Glomerular endothelial cell (primary cell): ENCODE results near the gene SYNE1. TPM values are rescaled to one million over a fixed set of nuclear protein-coding genes. Genes with fewer than 3 reads are reported as not detected.
"Not testable (repeated sequence)": the region's sequence is repeated elsewhere in the genome, so short reads cannot be mapped to it uniquely, and the experiment has no call there.

ENCODE experiments used
- DNase-seq: peaks from one replicate; pipeline ENCODE4 v3.0.0-alpha.2; 2011; ENCODE audit warnings: low read depth, low spot score; ENCODE audit errors: extremely low read depth
- total RNA-seq: library from RNA; depleted of rRNA; stranded (reverse); fragments of >200 nt; gene quantifications from 2 replicates; pipeline ENCODE4 v1.2.3, GENCODE V29; 2015

The SYNE1 gene
- total RNA-seq, 1 donor from 2014 or later: 91.2 TPM

DNA sequence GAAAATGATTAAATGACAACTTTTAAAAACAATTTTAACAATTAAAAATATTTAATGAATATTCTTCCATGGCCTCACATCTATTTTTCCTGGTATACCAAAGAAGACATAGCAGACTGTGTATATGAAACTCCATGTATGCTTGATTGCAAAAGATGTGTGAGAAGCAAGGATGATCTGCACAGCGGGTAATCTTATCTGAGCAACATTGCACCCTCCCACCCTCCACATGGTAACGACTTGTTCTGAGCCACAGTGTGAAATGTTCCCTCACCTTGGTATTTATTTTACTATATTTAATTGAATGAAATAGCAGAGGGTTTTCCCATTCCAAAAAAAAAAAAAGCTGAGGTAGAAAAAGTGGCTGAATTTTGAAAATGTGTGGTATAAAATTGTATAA is 204.4 kb downstream of the SYNE1 start:
- DNase-seq: no peak

DNA sequence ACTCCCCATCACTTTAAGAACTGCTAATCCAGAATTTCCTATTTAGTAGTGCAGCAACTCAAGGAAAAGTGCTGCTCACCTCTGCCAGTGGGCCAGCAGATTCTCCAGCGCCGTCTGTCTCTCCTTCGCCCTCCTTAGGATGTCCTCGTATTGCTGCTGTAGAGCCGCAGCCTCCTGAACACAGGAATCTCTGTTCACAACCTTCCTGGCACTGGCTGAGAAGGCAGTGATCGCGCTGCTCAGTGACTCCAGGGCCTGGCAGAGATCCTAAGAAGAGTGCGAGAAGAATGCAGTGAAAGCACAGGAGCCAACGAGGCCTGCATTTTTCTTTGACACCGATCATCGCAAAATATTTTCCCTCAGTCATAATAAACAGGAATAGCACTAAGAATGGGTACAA is 209.0 kb downstream of the SYNE1 start:
- no peak for DNase-seq

DNA sequence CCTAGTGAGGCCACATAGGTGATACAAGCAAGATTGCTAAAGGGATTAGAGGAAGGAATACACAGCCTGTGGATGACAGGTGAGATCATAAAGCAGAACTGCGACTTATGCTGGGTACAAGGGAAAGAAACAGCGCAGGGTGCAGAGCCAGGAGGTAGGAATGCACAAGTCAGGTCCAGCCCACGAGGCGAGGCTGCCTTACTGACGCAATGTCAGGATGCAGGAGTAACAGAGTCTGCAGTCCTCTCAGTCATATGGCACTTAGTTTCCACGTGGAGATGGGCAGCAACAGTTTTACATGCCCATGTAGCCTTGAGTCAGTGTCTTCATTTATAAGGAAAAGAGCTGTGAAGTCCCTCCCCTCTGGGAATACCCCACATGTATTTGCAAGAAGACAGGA is 210.9 kb downstream of the SYNE1 start:
- no peak for DNase-seq

DNA sequence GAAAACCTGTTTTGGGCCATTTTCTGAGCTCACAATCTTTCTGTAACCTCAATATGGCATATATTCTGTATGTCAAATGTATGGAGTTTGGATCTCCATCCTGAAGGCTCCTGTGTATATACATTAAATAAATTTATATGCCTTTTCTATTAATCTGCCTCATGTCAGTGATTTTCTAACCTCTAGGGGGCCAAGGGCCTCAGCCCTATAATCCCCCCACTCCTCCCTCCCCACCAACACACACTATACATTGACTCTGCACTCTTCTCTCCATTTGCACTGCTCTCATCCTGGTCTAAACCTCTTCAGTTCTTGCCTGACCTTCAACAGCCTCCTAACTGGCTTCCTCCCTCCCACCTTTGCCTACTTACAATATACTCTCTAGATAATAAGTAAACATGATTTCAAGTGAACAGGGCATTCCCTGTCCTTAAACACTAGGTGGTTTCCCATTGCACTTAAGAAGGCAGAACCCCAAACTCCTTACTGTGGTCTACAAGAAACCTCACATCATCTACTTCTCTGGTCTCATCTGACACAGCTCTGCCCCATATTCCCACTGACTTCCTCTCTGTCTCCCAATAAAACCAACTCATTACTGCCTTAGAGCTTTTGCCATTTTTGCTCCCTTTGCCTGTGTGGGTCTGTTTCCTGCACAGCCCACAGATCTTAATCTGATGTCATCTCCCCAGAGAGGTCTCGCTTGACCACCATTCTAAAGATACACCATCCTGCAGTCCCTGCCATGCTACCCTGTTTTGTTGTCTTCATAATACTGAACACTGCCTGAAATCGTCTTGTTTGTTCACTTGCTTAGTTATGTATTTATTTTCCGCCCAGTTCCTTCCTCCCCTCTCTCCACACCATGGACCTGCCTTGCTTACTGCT is 213.7 kb downstream of the SYNE1 start:
- no peak for DNase-seq

DNA sequence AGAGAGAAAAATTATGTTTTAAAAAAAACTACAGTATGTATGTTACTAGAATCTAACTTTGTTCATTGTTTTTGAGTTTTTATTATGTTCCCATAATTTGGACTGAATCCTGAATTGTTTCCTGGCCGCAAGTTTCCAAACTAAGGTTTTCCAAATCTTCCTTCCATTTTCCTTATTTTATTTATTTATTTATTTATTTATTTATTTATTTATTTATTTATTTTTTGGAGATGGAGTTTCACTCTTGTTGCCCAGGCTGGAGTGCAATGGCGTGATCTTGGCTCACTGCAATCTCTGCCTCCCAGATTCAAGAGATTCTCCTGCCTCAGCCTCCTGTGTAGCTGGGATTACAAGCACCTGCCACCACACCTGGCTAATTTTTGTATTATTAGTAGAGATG is 215.7 kb downstream of the SYNE1 start:
- DNase-seq: not testable (repeated sequence)

DNA sequence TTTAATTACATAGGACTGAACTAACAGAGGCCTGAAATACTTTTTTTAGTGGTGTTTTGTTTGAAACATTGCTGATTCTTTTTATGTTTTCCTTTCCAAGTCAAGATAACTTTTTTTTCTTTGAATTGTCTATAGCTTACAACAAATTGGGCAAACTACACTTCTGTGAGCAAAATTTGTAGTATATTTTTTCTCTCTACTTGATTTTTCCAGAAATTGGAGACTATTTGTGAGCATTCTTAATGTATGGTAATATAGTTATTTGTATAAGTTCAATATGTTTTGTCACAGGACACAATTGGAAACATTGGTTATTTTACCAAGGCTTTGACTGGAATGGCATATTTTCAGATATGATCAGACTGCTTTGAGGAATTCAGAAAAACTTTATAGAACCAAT is 216.5 kb downstream of the SYNE1 start:
- no peak for DNase-seq

DNA sequence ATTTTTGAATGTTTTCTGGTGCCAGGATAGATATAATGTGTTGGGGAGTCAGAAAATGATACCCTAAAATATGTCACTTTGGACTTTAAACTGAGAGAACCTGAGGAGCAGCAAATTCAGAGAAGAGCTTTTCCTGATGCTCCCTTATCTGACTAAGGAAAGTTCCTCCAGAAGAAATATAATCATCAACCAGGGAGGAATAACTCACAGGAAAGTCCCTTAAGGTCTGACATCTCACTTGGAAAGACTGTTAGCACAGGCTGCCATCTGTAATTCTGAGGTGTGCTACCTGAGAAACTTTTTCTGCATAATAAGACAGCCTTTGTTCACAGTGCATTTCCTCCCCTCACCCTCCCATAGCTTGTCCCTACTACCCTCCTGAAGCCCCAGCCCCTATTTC is 218.6 kb downstream of the SYNE1 start:
- DNase-seq: no peak

DNA sequence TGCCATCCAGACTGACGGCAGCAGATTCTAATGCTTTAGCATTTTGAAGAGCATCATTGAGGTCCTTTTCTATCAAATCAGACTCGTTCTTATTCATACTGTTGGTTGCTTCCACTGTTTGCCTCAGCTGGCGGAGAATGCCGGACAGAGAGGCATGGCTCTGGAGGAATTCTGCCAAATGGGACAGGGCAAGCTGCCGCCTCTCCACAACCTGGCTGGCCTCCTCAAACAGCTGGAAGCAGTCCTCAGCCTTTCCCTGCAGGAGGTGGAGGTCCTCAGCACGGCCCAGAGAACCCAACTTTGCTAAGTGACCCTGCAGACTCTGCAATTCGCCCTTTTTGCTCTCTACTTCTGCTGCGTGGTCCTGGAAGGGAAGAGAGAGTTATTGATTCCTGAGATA is 220.5 kb downstream of the SYNE1 start:
- DNase-seq: no peak

DNA sequence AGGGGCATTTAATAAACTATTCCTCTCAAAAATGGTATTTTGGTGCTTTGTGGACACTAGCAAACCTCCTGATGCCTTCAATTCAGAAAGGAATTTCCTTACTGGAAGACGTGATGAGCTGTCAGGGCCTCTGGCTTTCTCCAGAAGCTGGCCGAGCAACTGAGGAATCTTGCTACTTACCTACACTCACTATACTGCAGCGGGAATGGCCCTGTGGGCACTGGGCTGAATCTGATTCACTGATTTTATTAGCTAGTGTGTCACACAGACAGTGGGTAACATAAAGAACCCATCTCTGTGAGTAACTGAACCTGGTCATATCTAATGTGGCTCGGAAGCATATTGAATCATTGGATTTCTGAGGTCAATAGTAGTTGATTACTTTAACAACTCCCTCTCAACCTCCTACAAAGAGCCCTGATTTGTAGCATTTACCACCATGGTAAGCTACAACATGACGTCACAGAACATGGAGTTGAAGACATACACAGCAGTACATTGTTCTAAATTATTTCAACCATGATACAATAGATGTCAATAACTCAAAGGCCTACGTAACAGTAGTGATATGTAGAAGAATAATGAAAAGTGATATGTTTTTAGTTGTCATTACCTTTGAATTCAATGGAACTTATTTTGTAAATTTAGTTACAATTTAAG is 232.1 kb downstream of the SYNE1 start:
- DNase-seq: no peak

DNA sequence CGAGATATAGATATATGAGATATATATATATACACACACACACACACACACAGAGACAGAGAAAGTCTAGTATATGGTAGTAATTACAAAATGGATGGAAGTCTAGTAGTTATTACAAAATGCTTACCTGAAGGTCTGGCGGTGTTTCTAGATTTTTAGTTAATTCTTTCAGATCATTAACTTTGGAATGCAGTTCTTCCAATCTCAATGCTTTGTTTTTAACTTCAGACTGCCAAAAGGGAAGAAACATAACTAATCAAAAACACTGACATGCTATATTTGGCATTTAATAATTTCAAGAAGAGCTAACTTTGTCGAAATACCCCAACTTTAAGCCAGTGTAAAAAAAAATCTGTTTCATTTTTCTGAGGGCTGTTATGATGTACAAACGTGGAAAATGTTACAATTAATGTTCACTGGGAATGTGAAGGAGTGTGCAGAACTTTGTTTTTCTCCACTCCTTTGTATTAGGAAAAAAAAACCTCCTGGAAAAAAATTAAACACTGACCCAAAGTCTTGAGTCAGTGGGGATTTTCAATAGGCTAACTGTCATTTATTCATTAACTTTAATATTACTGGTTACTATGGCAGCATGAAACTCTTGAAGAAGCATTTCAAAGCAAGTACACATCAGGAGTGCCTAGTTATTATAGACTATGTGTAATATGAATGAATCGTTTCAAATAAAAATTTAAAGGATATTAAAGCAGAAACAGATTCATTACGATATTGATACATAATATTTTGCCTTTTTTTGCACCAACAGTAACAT is 232.9 kb downstream of the SYNE1 start:
- no peak for DNase-seq

DNA sequence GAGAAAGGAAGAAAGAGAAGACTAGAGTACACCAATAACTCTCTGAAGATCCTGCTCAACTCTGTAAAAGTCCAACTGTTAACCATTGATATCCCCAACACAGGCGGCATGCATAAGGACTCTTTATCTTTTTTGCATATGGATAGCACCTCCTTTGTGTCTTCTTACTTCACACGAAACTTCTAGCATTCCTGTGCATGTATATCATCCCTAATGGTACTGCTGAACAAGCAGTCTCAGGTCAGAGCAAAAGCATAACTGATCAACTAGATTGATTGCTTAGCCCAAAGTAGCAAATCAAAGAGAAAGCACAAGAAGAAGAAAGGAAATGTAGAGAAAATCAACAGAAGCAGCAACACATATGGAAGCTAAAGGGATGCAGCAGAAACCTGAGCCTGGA is 234.4 kb downstream of the SYNE1 start:
- no peak for DNase-seq

DNA sequence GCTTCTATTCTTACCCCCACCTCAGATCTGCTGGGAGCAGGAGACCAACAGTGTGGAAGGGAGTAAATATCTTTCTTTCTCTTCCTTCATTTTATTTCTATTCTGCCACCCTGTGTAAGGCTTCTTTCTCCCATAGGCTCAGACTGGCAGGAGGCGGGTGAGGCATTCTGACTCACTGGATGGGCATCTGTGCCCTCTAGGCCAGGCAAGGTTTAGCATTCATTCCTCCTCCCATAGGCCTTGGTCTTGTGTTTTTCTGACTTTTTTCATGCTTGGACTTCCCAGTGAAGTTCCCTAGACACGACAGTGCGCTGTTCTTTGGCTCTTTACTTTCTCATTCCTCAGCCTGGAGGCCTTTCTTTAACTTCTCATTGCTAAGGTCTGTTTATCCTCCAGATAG is 235.2 kb downstream of the SYNE1 start:
- no peak for DNase-seq

DNA sequence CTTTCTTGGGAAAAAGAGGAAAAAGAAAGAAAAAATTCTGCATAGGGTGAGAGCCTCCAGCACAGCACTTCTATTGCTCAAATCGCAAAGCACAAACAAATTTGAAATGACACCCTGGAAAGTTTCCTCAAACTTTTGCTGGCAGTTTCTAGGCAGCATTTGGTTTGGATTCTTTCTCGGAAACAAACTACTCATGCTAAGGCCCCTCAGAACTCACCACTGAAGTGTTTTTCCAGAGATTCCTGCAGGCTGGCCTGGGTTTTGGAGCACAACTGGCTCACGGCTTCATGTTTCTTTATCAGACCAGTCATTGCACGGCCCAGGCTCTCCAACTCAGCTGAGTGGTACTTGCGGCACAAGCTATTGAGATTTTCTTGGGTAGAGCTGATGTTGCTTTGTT is 237.8 kb downstream of the SYNE1 start:
- DNase-seq: no peak

DNA sequence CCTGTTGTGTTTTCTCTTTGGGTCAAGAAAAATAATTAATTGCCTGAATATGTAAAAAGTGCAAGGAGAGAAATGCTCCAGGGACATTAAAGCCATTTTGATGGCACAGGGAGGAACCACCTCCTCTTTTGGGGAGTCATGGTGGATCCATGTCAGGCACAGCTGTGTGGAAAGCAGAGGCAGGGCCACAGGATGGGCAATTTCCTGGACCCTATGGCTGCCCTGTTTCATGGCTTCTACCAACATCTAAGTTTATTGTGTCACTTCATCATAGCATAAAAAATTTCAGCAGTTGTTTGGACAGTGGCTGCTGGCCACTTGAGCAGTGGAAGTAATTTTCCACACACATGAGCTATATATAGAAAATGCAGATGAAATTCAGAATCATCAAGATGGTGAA is 238.2 kb downstream of the SYNE1 start:
- DNase-seq: no peak

DNA sequence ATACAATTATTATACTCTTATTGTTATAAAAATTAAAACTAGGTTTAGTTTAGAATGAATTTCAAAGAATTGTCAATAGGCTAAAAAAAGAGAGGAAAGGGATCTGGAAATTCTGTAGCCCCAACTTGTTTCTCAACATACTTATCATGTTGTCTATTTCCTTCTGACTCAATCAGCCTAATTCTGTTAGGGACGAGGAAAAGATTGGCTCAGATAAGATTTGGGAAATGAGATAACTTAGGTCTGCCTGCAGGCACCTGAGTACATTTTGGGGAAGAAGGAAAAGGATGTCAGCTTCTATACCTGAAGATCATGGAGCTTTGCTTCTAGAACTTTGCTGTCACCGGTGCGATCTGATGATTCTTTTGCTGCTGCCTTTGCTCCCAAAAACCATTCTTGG is 238.8 kb downstream of the SYNE1 start:
- no peak for DNase-seq

DNA sequence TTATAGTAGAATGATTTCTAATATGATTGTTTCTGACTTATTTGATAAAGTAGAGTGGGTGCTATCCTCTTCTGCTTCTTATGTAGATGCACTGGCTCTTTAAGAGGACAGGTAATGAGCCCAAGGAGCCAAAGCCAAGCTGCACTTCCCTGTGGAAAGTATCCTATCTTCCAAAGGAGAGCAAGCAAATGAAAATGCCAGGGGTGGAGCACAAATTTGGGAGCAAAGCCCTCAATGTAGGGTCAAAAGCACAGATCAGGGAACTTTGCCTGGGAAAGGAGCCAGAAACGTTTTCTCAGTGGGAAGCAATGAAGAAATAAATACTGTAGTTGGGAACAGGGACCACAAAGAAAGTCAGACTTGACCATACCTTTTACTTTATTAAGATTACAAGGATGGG is 242.9 kb downstream of the SYNE1 start:
- no peak for DNase-seq

DNA sequence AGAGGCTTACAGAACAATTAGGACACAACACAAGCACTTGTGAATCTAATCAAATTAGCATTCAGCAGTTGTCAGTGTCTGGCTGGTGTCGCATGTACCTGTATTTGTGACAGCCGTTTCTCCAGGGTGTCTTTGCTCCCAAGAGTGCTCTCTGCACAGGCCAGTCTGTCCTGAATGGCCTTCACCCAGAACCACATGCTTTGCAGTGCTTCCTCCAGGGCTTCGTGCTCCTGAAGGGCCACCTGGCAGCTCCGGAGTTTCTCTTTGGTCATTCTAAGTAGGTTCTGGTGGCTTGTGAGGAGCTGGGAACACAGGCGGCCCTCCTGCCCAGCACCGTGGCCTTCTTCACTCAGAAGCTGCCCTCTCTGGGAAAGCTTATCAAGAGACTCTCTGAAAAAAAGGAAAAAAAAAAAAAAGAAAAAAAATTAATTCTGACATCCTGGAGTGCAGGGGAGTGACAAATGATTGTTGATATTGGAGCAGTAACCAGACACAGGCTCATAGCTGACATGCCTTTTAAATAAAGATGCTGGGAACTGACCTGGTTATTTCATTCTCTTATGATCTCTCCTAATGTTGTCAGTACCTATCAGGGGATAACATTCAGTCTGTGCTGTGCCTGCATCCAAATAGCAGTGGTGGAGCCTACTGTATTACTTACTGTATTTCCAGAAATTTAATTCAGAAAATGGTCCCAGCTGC is 245.8 kb downstream of the SYNE1 start:
- no peak for DNase-seq

DNA sequence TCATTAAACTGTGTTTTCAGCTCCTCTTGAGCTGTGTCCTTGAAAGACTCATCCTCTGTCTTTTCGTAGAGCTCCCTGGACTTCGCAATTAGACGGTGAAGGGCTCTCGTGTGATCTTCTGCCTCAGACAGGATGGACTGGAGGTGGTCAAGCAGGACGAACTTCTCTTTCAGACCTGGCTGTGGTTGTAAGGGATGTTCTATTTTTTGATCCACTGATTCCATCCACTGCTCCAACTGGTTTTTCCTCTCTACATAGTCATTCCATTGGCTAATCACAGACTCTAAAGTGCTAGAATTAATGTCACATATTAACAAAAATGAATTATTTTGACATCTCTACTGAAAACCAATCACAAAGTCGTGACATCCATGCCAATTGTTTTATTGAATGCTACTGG is 250.1 kb downstream of the SYNE1 start:
- DNase-seq: no peak

DNA sequence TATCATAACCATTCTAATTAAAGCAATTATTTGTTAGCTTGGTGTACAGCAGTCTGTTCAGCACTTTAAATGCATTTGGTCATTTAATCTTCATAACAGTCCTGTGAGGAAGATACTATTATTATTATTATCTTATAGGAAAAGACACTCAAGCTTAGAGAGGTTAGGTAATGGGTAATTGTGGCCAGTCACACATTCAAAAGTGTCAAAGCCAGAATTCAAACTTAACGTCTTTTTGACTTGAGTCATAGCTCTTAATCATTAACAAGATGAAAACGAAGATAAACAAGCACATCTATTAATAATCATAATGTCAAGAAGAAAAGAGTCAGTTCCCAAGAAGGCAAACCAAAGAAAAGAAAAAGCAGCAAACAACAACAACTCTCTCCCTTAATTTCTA is 251.0 kb downstream of the SYNE1 start:
- DNase-seq: no peak

DNA sequence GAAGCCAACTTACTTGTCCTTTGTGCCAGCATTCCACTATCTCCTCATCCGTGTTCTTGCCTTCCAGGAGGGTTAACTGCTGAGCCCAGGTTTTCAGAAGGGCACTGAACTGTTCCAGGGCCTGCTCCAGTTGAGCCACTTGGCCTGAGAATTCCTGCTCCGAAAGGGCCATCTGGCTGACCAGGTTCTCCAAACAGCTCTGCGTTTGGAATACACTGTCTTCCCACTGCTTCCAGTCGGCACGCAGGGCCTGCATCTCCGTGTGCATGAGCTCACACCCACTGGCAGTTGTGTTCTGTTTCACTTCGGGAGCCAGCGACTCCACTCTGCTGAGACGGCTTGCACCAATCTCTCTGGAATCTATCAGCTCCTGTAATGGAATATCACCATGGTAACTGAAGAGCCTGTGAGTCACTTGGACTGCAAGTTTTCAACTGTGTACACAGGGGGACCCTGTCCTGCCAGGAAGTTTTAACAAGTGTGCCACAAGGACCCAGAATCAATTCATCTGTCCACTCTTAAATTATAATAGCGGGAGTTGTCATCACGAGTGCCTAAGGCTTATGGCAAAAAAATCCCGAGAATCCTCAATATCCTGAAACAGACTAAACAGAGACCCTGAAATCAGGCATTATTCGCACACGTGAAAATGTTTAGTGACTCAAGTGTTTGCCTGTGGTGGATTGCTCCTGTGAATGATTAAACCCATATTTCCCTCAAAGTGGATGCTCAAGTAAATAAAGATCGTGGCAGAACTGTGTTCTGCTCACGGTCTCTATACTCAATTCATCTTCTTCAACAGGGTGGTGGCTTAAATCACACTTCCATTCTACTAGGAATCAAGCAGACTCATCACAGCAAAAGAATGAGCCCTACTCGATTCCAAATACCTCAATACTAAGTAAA is 255.9 kb downstream of the SYNE1 start:
- DNase-seq: peak; percentile 93
